ENCODE results near the gene SUMO4. TPM values are rescaled to one million over a fixed set of nuclear protein-coding genes. Genes with fewer than 3 reads are reported as not detected.

The SUMO4 gene
- total and polyA plus RNA-seq, 10 of the 15 experiments (the other 5 are each of a cell fraction or from before 2014, with no cell fraction given): 0.07 to 5.3 (median 1.0) TPM; not detected in 1

- Histone ChIP-seq H3K4me2 (ENCODE audit: control insufficient read depth, insufficient read depth) (no peak overlapping the region), H3K4me1 (ENCODE audit: control insufficient read depth, insufficient read depth, low read length) (peaks cover 11% of the 10 kb centered on the region), H2AFZ (ENCODE audit: control insufficient read depth, low read depth, low read length) (no peak overlapping the region), H3K4me3 (no peak overlapping the region), H3K79me2 (ENCODE audit: control insufficient read depth, insufficient read depth, low read length) (no peaks in the 10 kb centered on the region), H3K27ac (ENCODE audit: control insufficient read depth, insufficient read depth) (no peak overlapping the region), H3K27me3 (replicated peaks in 1 of 2; ENCODE audit: control insufficient read depth in 2 of 2, insufficient read depth in 2 of 2, low read length in 1 of 2) (no peaks in the 10 kb centered on the region), H3K36me3 (ENCODE audit: control insufficient read depth in 2 of 2, insufficient read depth in 2 of 2, low read length in 1 of 2) (peaks cover 2 to 4% of the 10 kb centered on the region in 2 experiments; a peak in 2 of 4 replicates), H4K20me1 (ENCODE audit: control insufficient read depth, insufficient read depth) (no peaks in the 10 kb centered on the region), H3K9ac (ENCODE audit: control insufficient read depth, insufficient read depth, low read length) (no peak overlapping the region), H3K9me3 (replicated peaks; ENCODE audit: control insufficient read depth, insufficient read depth, low read length) (no peaks in the 10 kb centered on the region)
- ChIA-PET SMC1A (ENCODE audit: uncharacterized antibody, unreplicated experiment) (interaction anchor here (1.3 kb wide), 1 partner anchor 70 kb away, joined by 3 read pairs; the partner anchor contains the start of gene ZC3H12D), POLR2A (no interaction called here), RAD21 (ENCODE audit: unreplicated experiment) (interaction anchor here (0.7 kb wide), 1 partner anchor 67 kb away, joined by 4 read pairs; no protein-coding TSS in a partner anchor), CTCF (interaction anchor here (3.2 kb wide), 1 partner anchor 17 kb away, joined by 16 read pairs; no protein-coding TSS in a partner anchor)
- ATAC-seq (no peak), DNase-seq (ENCODE audit: low read depth, low spot score) (no peak), FAIRE-seq (no peak)
- BruUV-seq (replicated peaks): no TSS peak
- 96% methylated on average over 4 of the region's 4 CpGs for WGBS (ENCODE audit: insufficient coverage, insufficient replicate concordance, low lambda C conversion rate, missing lambda C conversion rate)
- in situ Hi-C loops (cut with MboI) (no loop called here), intact Hi-C loops (cut with micrococcal nuclease; ENCODE audit: unreplicated experiment) (no loop called here)
- TF ChIP-seq PBX3 (IDR thresholded peaks at IDR 0.05; ENCODE audit: insufficient replicate concordance, low read depth, low read length) (no peak), RFX5 (IDR thresholded peaks at IDR 0.05; ENCODE audit: low read depth, low read length) (no peak), STAT1 (conservative IDR thresholded peaks at IDR 0.05) (no peak), RUNX3 (IDR thresholded peaks at IDR 0.05; ENCODE audit: low read length) (no peak), JUND (IDR thresholded peaks at IDR 0.05; ENCODE audit: low read depth, low read length) (no peak), ATF2 (IDR thresholded peaks at IDR 0.05; ENCODE audit: low read length) (no peak), SP1 (IDR thresholded peaks at IDR 0.05; ENCODE audit: low read depth, low read length) (no peak), RAD21 (IDR thresholded peaks at IDR 0.05; ENCODE audit: insufficient read depth, low read depth, low read length) (no peak), TARDBP (IDR thresholded peaks at IDR 0.05; ENCODE audit: borderline replicate concordance) (no peak), ATF7 (IDR thresholded peaks at IDR 0.05; ENCODE audit: low read depth) (no peak), PML (IDR thresholded peaks at IDR 0.05; ENCODE audit: low read length) (no peak)
Observed at GRCh38 chr6:149414821-149415220, 14.8 kb downstream of the SUMO4 start.
